ENCODE measurements around the gene ECHDC1.

Gene ECHDC1

DNA sequence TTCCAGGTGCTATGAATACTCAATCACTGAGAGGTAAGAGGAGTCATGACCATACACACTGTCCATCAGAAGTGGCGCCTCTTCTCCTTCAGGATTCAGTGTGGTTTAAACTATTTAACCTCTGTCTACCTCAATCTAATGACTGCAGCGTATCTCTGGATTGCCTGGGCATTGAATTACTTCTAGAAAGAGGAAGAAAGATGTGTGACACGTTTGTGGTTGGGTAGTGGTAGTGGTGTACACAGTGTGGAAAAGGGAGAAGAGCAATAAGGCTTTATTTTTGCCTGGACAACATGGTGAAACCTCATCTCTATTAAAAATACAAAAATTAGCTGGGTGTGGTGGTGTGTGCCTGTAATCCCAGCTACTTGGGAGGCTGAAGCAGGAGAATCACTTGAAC, 38.0 kb upstream of the ECHDC1 start:
- TF ChIP-seq, protein P1, sequence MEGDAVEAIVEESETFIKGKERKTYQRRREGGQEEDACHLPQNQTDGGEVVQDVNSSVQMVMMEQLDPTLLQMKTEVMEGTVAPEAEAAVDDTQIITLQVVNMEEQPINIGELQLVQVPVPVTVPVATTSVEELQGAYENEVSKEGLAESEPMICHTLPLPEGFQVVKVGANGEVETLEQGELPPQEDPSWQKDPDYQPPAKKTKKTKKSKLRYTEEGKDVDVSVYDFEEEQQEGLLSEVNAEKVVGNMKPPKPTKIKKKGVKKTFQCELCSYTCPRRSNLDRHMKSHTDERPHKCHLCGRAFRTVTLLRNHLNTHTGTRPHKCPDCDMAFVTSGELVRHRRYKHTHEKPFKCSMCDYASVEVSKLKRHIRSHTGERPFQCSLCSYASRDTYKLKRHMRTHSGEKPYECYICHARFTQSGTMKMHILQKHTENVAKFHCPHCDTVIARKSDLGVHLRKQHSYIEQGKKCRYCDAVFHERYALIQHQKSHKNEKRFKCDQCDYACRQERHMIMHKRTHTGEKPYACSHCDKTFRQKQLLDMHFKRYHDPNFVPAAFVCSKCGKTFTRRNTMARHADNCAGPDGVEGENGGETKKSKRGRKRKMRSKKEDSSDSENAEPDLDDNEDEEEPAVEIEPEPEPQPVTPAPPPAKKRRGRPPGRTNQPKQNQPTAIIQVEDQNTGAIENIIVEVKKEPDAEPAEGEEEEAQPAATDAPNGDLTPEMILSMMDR (IDR thresholded peaks at IDR 0.05) = no peak

DNA sequence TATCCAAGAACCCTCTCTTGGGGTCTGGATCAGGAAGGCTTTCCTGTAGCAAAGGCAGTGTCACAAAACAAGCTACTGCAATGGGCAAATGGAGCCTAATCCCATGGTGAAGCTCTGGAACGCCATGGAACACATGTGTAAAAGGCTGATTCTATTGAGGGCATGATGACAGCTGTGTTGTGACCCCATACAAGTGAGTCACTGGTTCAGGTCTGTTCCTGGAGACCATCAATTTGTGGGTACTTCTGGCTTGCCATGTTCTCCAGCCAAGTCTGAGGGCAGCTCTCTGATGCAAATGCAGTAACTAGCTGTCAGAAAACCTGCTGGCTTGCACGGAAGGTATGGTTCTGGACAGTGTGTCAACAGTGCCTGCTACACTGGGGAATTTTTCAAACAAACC, 33.3 kb upstream of the ECHDC1 start:
- TF ChIP-seq, protein P1 (IDR thresholded peaks at IDR 0.05) = no peak

DNA sequence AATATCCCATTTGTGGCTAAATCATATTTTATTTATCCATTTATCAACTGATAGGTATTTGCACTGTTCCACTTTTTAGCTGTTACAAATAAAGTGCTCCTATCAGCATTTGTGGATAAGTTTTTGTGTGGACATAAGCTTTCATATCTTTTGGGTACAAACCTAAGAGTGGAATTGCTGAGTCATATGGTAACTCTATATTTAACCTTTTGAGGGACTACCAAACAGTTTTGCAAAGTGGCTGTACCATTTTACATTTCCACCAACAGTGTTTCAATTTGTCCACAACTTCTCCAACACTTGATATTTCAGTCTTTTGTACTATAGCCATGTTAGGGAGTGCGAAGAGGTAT, 23.6 kb upstream of the ECHDC1 start:
- TF ChIP-seq, protein P1 (IDR thresholded peaks at IDR 0.05) = no peak

DNA sequence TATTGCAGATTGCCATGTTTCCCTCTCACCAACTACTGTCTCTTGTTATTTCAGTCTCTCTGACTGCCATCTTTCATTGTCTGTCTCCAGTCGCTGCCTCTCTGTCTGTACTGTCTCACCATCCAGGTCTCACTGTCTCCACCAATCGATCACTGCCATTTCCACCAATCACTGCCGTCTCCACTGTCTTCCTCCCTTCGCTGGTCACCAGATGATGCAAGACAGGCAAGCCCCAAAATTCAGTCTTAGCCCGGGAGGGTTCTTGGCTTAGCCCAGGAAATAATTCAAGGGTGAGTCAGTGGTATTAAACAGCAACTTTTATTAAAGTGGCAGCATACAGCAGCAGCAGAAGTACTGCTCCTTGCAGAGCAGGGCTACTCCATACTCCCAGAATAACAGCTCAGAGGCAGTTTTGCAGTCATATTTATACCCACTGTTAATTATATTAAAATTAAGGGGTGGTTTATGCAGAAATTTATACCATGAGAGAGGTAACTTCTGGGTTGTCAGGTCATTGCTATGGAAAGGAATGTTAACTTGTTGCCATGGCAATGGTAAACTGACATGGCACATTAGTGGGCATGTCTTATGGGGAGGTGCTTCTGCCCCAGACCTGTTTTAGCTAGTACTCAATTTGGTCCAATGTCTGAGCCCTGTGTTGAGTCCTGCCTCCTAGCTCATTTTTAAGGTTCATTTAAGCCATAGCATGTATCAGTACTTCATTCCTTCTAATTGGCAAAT, 23.0 kb upstream of the ECHDC1 start:
- TF ChIP-seq, protein P1 (IDR thresholded peaks at IDR 0.05) = no peak

DNA sequence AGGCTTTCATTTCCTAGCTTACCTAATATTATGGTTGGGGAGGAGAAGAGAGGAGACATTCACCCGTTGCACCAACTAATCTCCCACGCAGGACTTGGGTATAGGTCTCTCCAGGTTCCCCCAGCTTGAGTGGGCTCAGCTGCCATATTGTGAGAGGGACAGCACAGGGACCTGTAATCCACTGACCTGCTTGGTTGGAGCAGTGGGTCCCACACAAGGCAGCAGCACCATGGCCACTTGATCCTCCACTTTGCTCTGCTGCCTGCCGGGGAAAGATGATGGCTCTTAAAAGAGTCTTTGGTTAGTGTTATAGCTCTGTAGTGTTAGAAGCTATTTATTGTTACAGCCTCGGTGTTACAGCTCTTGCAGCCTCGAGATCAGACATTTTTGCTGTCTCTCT, 22.5 kb upstream of the ECHDC1 start:
- TF ChIP-seq, protein P1 (IDR thresholded peaks at IDR 0.05) = no peak

DNA sequence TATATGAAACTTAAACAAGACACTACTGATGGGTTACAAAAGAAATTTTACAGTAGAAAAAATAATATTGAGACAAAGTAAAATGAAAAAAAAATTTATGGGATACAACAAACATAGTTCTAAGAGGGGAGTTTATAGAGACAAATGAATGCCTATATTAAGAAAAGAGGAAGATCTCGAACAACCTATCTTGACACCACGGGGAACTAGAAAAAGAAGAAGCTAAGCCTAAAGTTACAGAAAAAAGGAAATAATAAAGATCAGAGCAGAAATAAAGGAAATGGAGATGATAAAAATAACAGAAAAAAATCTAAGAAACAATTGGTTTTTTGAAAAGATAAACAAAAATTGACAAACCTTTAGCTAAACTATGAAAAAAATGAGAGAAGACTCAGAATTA, 9.1 kb upstream of the ECHDC1 start:
- TF ChIP-seq, protein P1 (IDR thresholded peaks at IDR 0.05) = no peak

DNA sequence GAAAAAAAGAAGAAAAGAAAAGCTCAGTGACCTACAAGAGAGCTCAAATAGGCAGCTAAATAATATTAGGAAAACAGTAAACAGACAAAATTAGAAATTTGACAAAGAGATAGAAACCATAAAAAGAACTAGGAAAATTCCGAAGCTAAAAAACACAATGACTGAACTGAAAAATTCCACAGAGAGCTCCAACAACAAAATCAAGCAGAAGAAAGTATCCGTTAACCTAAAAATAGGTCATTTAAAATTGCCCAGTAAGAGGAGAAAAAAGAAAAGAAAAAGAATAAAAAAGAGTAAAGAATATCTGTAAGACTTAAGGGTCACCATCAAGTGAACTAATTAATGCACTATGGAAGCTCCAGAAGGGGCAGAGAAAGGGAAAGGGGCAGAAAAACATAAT, 6.6 kb upstream of the ECHDC1 start:
- TF ChIP-seq, protein P1 (IDR thresholded peaks at IDR 0.05) = no peak

Measured in LNCAP (cell line).